CD1c-positive myeloid dendritic cell (primary cell): Measurements from ENCODE around the gene GFOD1.
A peak's percentile ranks its signal among the peaks of the same experiment; 100 is the strongest.

Experiments used
- DNase-seq: peaks from one replicate; pipeline ENCODE4 v3.0.0-alpha.2; 2016; ENCODE audit errors: extremely low spot score

GFOD1 gene

DNA sequence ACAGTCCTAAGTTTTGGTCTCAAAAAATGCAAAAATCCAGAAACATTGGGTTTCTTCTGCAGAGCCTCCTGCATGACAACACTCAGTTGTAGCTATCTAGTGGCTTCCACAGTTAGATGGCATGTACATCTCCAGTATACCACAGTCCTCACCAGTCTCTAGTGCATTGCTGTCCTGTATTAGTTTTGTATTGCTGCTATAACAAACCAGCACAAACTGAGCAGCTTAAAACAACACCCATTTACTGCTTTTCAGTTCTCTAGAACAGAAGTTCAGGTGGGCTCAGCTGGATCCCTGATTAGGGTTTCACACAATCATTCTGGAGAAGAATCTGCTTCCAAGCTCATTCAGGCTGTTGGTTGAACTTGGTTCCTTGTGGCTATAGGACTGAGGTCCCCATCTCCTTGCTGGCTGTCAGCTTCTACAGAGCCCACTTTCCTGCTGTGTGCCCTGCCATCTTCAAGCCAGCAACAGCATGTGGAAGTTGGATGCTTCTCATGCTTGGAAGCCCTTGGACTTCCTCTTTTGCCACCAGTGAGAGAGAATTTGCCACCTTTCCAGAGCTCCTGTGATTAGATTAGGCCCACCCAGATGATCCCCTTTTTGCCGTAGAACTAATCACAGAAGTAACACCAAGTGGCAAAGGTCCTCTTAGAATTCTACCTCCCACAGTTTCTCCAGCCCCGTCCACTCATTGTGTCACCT lies 110.2 kb downstream of the GFOD1 start:
- no peak for DNase-seq

DNA sequence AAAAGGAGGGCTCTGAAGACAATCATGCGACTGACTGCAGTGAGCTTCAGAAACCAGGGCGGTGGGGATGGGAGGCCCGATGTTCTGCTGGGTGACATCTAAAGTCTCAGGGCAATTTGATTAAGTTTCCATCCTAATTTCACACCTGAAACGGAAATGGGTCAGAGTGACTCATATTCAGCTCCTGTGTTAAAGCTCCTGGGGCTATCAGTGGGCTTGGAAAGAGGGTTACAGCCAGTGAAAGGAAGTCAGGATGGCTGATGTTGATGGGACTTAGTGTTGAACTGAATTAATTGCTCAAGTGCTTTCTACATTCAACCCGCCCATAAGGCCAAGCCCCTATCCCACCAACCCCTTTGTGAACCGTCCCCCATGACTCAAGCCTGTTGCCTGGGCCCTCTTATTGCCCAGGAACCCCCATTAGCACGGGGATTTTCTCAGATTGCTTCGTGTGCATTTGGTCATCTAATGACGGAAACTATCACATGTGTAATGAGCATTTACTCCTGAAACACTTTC lies 112.0 kb downstream of the GFOD1 start:
- no peak for DNase-seq

DNA sequence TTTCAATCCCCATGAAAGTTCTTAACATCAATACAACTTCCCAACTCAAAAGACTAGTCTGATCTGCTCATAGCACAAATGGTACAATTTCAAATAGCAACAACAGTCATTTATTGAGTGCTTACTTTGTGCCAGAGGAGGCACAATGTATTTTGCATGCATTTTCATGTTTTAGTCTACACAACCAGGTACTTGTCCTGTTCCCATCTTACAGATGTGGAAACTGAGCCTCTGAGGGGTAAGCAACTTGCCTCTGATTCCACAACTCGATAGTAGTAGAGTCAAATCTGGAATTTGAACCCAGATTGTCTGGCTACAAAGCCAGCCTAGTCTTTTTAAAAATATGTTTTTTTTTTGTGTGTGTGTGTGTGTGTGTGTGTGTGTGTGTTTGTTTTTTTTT lies 113.5 kb downstream of the GFOD1 start:
- no peak for DNase-seq

GRCh38 chr6:13373488-13373886 lies 113.9 kb downstream of the GFOD1 start:
- no peak for DNase-seq

DNA sequence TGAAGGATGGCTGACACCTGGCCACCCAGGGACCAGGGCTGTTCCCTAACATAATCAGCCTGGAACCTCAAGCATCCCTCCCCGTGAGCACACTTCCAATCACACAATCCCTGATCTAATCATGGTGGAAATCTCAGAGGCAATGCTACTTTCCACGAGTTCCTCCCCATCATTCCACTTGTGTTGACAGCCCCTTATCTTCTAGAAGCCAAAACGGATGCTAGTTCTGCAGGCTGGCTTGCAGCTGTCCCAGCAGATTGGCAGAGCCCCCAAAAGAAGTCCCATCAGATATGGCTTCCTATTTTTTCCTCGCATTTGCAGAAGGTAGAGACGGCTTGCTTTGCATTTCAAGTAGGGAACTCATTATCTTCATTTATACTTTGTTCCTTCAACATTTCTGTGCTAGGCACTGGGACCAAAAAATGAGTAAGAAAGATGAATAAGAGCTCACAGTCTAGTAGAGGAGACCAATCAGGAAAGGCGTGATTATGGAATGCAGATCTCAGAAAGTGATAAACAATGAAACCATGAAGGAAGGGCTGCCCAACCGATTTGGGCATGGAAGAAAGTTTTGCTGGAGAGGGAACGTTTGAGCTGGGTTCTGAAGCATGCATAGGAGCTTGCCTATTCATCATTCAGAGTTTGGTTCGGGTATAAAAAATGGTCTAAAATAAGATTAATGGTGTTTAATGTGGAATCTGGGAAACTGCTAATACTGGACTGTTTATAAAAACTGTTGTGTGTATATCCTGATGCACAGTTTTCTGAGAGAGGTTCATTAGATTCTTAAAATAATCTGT lies 114.5 kb downstream of the GFOD1 start:
- no peak for DNase-seq

- no peak for DNase-seq
These were observed 115.3 kb downstream of the GFOD1 start for GRCh38 chr6:13372076-13372475.

- DNase-seq = no peak
These were observed 115.9 kb downstream of the GFOD1 start for GRCh38 chr6:13371421-13372072.

DNA sequence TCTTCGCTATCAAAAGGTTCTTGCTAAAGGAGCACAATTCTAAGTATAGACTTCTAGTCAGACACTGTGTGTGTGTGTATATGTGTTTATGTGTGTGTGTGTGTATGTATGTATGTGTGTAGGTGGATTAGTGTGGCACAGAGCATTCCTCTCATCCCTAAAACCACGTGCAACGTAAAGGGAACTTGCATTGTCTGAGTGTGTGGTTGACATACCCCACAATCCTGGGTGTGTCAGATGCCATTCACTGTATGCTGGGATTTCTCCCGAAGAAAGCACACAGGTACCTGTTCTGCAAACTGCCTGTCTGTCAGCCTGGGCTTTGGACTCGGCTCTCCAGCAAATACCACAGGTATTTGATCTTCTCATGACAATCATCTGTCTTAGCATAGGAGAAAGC lies 116.8 kb downstream of the GFOD1 start:
- DNase-seq = no peak

GRCh38 chr6:13369591-13369990 lies 117.8 kb downstream of the GFOD1 start:
- no peak for DNase-seq

DNA sequence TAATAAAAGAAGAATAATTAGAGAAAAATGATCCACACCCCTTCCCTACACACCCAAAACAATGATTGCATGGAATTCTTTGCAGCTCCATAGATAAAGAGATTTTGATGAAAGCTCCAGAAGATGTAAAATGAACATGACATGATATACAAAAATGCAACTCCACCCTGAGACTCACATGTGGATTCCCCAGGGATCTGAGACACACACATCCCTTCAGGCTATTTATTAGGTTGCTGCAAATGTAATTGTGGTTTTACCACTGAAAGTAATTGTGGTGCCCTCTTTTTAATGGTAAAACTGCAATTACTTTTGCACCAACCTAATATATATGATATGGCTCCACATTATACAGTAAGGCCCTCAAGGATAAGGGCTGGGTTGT lies 118.7 kb downstream of the GFOD1 start:
- no peak for DNase-seq

DNA sequence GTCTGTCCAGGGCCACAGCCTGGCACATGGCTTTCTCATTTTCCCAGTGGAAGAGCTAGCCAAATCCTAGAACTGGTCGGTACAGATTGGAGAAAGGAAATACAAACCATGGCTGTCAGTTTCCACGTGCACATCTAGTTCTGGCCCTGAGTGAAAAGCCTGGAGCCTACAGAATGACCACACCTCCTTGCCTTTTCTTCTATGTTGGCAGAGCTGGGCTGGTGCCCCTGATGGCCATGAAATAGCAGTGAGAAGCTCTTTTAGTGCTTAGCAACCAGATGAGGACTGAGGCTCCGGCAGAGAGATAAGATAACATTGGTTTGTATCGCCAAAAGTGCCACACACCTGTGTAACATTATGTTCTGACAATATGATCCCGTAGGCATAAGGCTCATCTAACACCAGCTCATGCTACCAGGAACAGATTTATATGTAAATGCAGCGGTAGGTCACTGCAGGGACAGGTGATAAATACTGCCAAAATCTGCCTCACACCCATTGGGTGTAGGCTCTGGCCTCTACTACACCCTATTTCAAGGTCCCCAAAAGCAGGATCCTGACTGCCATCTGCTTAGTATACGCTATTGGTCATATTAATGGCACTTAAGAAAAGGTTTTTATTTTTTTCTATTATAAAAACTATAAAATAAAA lies 119.2 kb downstream of the GFOD1 start:
- DNase-seq = no peak

GRCh38 chr6:13367396-13367795 lies 120.0 kb downstream of the GFOD1 start:
- no peak for DNase-seq

DNA sequence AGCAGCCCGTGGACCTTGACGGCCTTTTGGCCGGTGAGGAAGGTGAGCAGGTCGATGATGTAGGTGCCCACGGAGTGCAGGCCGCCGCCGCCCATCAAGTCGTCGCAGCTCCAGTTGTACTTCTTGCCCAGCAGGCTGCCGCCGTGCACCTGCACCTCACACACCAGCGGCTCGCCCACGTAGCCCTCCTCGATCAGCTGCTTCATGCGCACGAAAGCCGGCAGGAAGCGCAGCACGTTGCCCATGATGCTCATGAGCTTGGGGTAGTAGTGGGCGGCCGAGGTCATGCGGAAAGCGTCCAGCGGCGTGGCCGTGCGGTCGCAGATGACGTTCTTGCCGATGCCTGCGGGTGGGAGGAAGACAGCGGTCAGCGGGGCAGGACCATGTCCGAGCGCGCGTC lies 122.1 kb downstream of the GFOD1 start:
- no peak for DNase-seq

DNA sequence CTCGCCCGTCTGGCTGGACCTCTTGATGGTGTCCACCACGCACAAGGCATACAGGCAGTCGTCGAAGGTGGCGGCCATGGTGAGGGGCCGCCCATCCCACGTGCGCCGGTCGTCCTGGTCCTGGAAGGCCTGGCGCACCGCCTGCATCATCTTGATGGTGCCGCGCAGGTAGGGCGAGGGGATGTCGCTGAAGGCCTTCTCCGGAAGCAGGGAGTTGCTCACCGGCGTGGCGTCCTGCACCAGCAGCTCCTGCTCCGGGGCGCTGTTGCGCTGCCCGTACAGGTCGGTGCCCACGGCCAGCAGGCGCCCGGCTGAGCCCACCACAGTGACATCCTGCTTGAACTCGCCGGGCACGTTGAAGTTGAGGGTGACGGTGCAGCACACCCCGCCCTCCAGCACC lies 122.6 kb downstream of the GFOD1 start:
- DNase-seq = no peak

DNA sequence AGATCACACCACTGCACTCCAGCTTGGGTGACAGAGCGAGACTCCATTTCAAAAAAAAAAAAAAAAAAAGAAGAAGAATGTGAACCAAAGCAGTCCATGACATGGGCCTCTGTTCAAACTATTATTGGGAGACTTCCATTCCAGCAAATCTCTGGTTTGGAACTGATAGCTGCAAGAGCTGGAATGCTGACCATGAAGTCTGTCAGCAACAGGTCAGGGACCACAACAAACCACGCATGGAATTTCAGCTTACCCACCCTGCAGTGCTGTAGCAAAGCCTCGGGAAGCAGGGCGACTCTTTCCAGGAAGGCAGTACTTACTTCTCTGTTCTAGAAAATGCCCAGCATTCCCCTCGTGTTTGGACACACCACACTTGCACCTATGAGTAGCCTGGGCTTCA lies 125.0 kb downstream of the GFOD1 start:
- no peak for DNase-seq

GRCh38 chr6:13360671-13361540 lies 126.5 kb downstream of the GFOD1 start:
- DNase-seq = peak; percentile 64

DNA sequence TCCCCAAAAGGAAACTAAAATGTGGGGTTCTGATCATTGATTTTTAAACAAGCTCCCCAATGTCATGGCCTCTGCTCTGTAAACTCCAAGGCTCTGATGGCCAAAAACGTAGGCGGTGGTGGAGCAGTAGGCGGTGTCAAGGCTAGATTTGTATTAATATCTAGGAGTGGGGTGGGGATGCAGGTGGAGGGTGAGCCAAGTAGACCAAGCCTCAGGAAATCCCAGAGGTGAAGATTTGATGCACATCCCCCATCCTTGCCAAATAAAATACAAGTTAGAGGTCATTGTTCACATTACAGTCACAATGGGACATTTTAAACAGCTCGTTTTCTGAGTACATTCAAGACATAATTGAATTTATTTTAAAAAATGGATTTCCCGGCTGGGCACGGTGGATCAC lies 128.1 kb downstream of the GFOD1 start:
- no peak for DNase-seq

DNA sequence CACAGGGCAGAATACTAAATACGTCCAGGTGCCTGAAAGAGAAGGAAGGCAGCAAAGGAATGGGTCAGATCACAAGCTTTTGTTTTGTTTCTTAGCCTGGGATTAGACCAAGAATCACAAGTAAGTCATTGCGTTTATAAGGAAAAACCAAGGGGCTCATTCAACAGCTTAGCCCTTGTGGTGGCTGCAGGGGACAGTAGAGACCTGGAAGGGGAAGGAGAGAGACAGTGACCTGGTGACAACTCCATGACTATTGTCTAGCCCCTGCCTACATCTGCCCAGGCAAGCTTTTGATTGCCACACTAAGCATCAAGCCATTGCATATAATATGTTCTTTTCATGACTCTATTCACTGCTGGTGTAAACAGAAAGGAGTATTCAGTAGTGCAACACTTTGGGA lies 128.9 kb downstream of the GFOD1 start:
- DNase-seq = no peak

GRCh38 chr6:13357551-13358075 lies 129.8 kb downstream of the GFOD1 start:
- DNase-seq = no peak

GRCh38 chr6:13355999-13356785 lies 131.2 kb downstream of the GFOD1 start:
- DNase-seq = peak; percentile 31
